Right lobe of liver (tissue), 4 donors: ENCODE measurements around the gene JCAD.

Source experiments
- CTCF ChIP-seq, 4 donors: fragments of 200-600 bp in 3 of 4; fragments of 450-650 bp in 1 of 4; IDR thresholded peaks; one replicate each; pipeline versions ENCODE4 v1.5.1 to v1.8.0; 2016 to 2022; ENCODE audit warnings: antibody characterized with exemption in 4 of 4, mild to moderate bottlenecking in 2 of 4
- POLR2A ChIP-seq: fragments of 450-650 bp; IDR thresholded peaks from one replicate; pipeline ENCODE4 v1.6.1; 2017; ENCODE audit warnings: antibody characterized with exemption, mild to moderate bottlenecking
- donor health status: DM: no; HTN: no; CAD: no.
- donor health status: DM: no; HTN: no; CAD: no.
- donor health status: DM: no; HTN: yes; CAD: no.

- TF ChIP-seq CTCF (IDR thresholded peaks at IDR 0.05) = no peak
- TF ChIP-seq POLR2A = no peak
These were observed 24.5 kb upstream of the JCAD start for GRCh38 chr10:30083934-30084333.
